GM23338 (cell line): ENCODE measurements around the gene COL6A1. TPM values are rescaled to one million over a fixed set of nuclear protein-coding genes. Genes with fewer than 3 reads are reported as not detected.

Experiments
- ATAC-seq: fragments of 200-7000 bp; cut with Tn5 transposase; 3 replicates; pipeline ENCODE4 v1.9.1; 2020
- DNase-seq: peaks from one replicate; pipeline ENCODE4 v3.0.0-alpha.2; 2015; ENCODE audit warnings: low spot score
- H2AFZ ChIP-seq: fragments of 200-600 bp; sonication (generic); 2 replicates; pipeline ENCODE4 v1.8.0; 2016; ENCODE audit warnings: antibody characterized with exemption, mild to moderate bottlenecking, moderate library complexity
- H3F3A ChIP-seq: fragments of 200-600 bp; sonication (generic); replicated peaks from 2 replicates; pipeline ENCODE4 v1.8.0; 2017; ENCODE audit warnings: antibody characterized with exemption, mixed run types, low read depth
- H3K27ac ChIP-seq: fragments of 200-600 bp; sonication (generic); 2 replicates; pipeline ENCODE4 v1.6.1; 2016; ENCODE audit warnings: low read depth
- H3K27me3 ChIP-seq: fragments of 200-600 bp; sonication (generic); 2 replicates; pipeline ENCODE4 v1.8.0; 2016; ENCODE audit warnings: mild to moderate bottlenecking, mixed run types, moderate library complexity; ENCODE audit not compliant: insufficient read depth
- H3K36me3 ChIP-seq: fragments of 200-600 bp; sonication (generic); 2 replicates; pipeline ENCODE4 v1.8.0; 2016; ENCODE audit warnings: mild to moderate bottlenecking; ENCODE audit not compliant: insufficient read depth
- H3K4me1 ChIP-seq: fragments of 200-600 bp; sonication (generic); 2 replicates; pipeline ENCODE4 v1.8.0; 2016; ENCODE audit warnings: mild to moderate bottlenecking, moderate library complexity; ENCODE audit not compliant: insufficient read depth
- H3K4me2 ChIP-seq: fragments of 200-600 bp; sonication (generic); 2 replicates; pipeline ENCODE4 v1.7.1; 2017; ENCODE audit warnings: mixed run types
- H3K4me3 ChIP-seq: fragments of 200-600 bp; sonication (generic); 2 replicates; pipeline ENCODE4 v1.6.1; 2016; ENCODE audit warnings: mixed run types
- H3K79me2 ChIP-seq: fragments of 200-600 bp; sonication (generic); replicated peaks from 2 replicates; pipeline ENCODE4 v1.8.0; 2017; ENCODE audit warnings: mild to moderate bottlenecking; ENCODE audit not compliant: insufficient read depth
- H3K9me2 ChIP-seq: fragments of 200-600 bp; sonication (generic); 2 replicates; pipeline ENCODE4 v1.8.0; 2017; ENCODE audit not compliant: insufficient read depth
- H4K20me1 ChIP-seq: fragments of 200-600 bp; sonication (generic); replicated peaks from 2 replicates; pipeline ENCODE4 v1.8.0; 2017; ENCODE audit warnings: mild to moderate bottlenecking; ENCODE audit not compliant: insufficient read depth
- H3K27ac Mint-ChIP-seq: 2 replicates; pipeline ENCODE4 v1.8.0; 2020; ENCODE audit warnings: inconsistent platforms, mild to moderate bottlenecking, moderate library complexity, mixed read lengths
- H3K27me3 Mint-ChIP-seq: 3 replicates; pipeline ENCODE4 v1.8.0; 2022; ENCODE audit warnings: low read depth, mild to moderate bottlenecking, moderate library complexity, mixed read lengths, inconsistent platforms; ENCODE audit not compliant: insufficient read depth, poor library complexity
- H3K36me3 Mint-ChIP-seq: 3 replicates; pipeline ENCODE4 v1.8.0; 2021; ENCODE audit warnings: low read depth, mild to moderate bottlenecking, inconsistent platforms, moderate library complexity, mixed read lengths
- H3K4me1 Mint-ChIP-seq: 3 replicates; pipeline ENCODE4 v1.8.0; 2020; ENCODE audit warnings: mild to moderate bottlenecking, inconsistent platforms, mixed read lengths
- H3K4me3 Mint-ChIP-seq: 3 replicates; pipeline ENCODE4 v1.8.0; 2021; ENCODE audit warnings: moderate library complexity, mild to moderate bottlenecking, inconsistent platforms, mixed read lengths
- H3K9me3 Mint-ChIP-seq: 3 replicates; pipeline ENCODE4 v1.8.0; 2020; ENCODE audit warnings: moderate library complexity, mild to moderate bottlenecking, inconsistent platforms, mixed read lengths
- CREB1 ChIP-seq: fragments of 250-450 bp; sonication (Bioruptor Pico); IDR thresholded peaks from 2 replicates; pipeline ENCODE4 v1.5.0; 2020; ENCODE audit warnings: low read depth, mild to moderate bottlenecking, moderate library complexity
- ETS1 ChIP-seq: IDR thresholded peaks from 2 replicates; pipeline ENCODE4 v1.6.1; 2016; ENCODE audit warnings: antibody characterized with exemption
- EZH2 ChIP-seq: fragments of 200-600 bp; sonication (generic); IDR thresholded peaks from one replicate; pipeline ENCODE4 v1.8.0; 2017; ENCODE audit warnings: antibody characterized with exemption, mild to moderate bottlenecking, low read depth; ENCODE audit not compliant: unreplicated experiment
- EZH2phosphoT487 ChIP-seq: fragments of 200-600 bp; sonication (generic); IDR thresholded peaks from one replicate; pipeline ENCODE4 v1.8.1; 2018; ENCODE audit warnings: antibody characterized with exemption; ENCODE audit not compliant: unreplicated experiment
- JUNB ChIP-seq: IDR thresholded peaks from one replicate; pipeline ENCODE4 v1.6.1; 2016; ENCODE audit warnings: antibody characterized with exemption; ENCODE audit not compliant: unreplicated experiment
- NANOG ChIP-seq: IDR thresholded peaks from 2 replicates; pipeline ENCODE4 v1.6.1; 2016; ENCODE audit warnings: antibody characterized with exemption, borderline replicate concordance
- POLR2AphosphoS5 ChIP-seq: IDR thresholded peaks from 2 replicates; pipeline ENCODE4 v1.6.1; 2016; ENCODE audit warnings: antibody characterized with exemption, low read depth
- REST ChIP-seq: IDR thresholded peaks from one replicate; pipeline ENCODE4 v1.6.1; 2018; ENCODE audit warnings: antibody characterized with exemption; ENCODE audit not compliant: unreplicated experiment
- STAT1 ChIP-seq: IDR thresholded peaks from one replicate; pipeline ENCODE4 v1.6.1; 2016; ENCODE audit warnings: antibody characterized with exemption; ENCODE audit not compliant: unreplicated experiment
- ZNF114 ChIP-seq: fragments of 250-450 bp; sonication (Bioruptor Pico); IDR thresholded peaks from 2 replicates; pipeline ENCODE4 v1.5.0; 2020; ENCODE audit warnings: mild to moderate bottlenecking, moderate library complexity
- ZNF331 ChIP-seq: fragments of 250-450 bp; sonication (Bioruptor Pico); IDR thresholded peaks from 2 replicates; pipeline ENCODE4 v1.5.0; 2020; ENCODE audit warnings: low read depth, mild to moderate bottlenecking, moderate library complexity
- ZNF462 ChIP-seq: fragments of 250-450 bp; sonication (Bioruptor Pico); IDR thresholded peaks from 2 replicates; pipeline ENCODE4 v1.5.0; 2020; ENCODE audit warnings: mild to moderate bottlenecking, moderate library complexity
- polyA plus RNA-seq: library from polyadenylated mRNA; unstranded; fragments of >200 nt; fragmentation: Nextera tagmentation; extraction: Ambion mirVana; gene quantifications from 2 replicates; pipeline ENCODE4 v1.2.1, GENCODE V29; 2016
- total RNA-seq: library from RNA; depleted of rRNA; stranded (reverse); fragments of >200 nt; shearing (Covaris generic); gene quantifications from 2 replicates; pipeline ENCODE4 v1.2.3, GENCODE V29; 2014
- TF ChIP-seq, protein P1 (sequence below), 2 experiments: fragments of 200-600 bp in 1 of 2; sonication (generic) in 1 of 2; conservative IDR thresholded peaks; 2 replicates each; pipeline versions ENCODE4 v1.5.1 to v1.6.1; 2016 to 2017; ENCODE audit warnings: antibody characterized with exemption in 2 of 2, low read depth in 2 of 2, mild to moderate bottlenecking in 2 of 2, moderate library complexity in 1 of 2

The COL6A1 gene
- total and polyA plus RNA-seq, 2 experiments from 2014 or later = 76.0 to 180 TPM

GRCh38 chr21:46020581-46020980 lies 39.0 kb downstream of the COL6A1 start:
- H3K4me1 ChIP-seq = no peaks in the 10 kb centered on the region
- TF ChIP-seq STAT1 = no peak
- no peak for TF ChIP-seq REST
- TF ChIP-seq, protein P1, sequence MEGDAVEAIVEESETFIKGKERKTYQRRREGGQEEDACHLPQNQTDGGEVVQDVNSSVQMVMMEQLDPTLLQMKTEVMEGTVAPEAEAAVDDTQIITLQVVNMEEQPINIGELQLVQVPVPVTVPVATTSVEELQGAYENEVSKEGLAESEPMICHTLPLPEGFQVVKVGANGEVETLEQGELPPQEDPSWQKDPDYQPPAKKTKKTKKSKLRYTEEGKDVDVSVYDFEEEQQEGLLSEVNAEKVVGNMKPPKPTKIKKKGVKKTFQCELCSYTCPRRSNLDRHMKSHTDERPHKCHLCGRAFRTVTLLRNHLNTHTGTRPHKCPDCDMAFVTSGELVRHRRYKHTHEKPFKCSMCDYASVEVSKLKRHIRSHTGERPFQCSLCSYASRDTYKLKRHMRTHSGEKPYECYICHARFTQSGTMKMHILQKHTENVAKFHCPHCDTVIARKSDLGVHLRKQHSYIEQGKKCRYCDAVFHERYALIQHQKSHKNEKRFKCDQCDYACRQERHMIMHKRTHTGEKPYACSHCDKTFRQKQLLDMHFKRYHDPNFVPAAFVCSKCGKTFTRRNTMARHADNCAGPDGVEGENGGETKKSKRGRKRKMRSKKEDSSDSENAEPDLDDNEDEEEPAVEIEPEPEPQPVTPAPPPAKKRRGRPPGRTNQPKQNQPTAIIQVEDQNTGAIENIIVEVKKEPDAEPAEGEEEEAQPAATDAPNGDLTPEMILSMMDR (conservative IDR thresholded peaks at IDR 0.05; ENCODE audit: low read depth in 2 of 2) = no peak
- no peak for TF ChIP-seq CREB1
- TF ChIP-seq POLR2AphosphoS5 = no peak
- no peak for TF ChIP-seq ZNF114 (CRISPR knock-in tag)
- no peak for TF ChIP-seq ETS1
- no peak for TF ChIP-seq EZH2phosphoT487
- no peak for TF ChIP-seq ZNF331
- no peak for TF ChIP-seq EZH2
- no peak for TF ChIP-seq ZNF462 (CRISPR knock-in tag)
- TF ChIP-seq NANOG = no peak
- TF ChIP-seq JUNB = no peak
- no peak for DNase-seq
- H3K79me2 ChIP-seq = no peaks in the 10 kb centered on the region
- H4K20me1 ChIP-seq = no peaks in the 10 kb centered on the region
- Mint-ChIP-seq H3K4me1 (peaks cover 9% of the 10 kb centered on the region), H3K4me3 (no peak overlapping the region), H3K27ac (no peak overlapping the region), H3K36me3 (no peaks in the 10 kb centered on the region), H3K9me3 (no peaks in the 10 kb centered on the region), H3K27me3 (peaks cover 2% of the 10 kb centered on the region)
- no peaks in the 10 kb centered on the region for H3K9me2 ChIP-seq
- H3K4me3 ChIP-seq = no peak overlapping the region
- no peaks in the 10 kb centered on the region for H3F3A ChIP-seq
- H3K4me2 ChIP-seq = no peak overlapping the region
- no peak for ATAC-seq
- H3K27ac ChIP-seq = no peak overlapping the region
- H3K36me3 ChIP-seq = no peaks in the 10 kb centered on the region
- no peaks in the 10 kb centered on the region for H3K27me3 ChIP-seq
- H2AFZ ChIP-seq = no peak overlapping the region
